HepG2 (cell line): ENCODE measurements around the gene CYP4A22. TPM values are rescaled to one million over a fixed set of nuclear protein-coding genes. Genes with fewer than 3 reads are reported as not detected.

Experiments
- ATAC-seq: fragments of 200-7000 bp; cut with Tn5 transposase; 3 replicates; pipeline ENCODE4 v1.9.1; 2020; ENCODE audit warnings: mild to moderate bottlenecking, moderate library complexity
- BruUV-seq: library from RNA; stranded (reverse); fragments of 400-500 nt; replicated peaks from 2 replicates; lab custom pipeline; 2021; lab: Mats Ljungman, UMichigan
- CTCF ChIA-PET: fragments of 300-600 bp; formaldehyde crosslinking; extraction: SDS; loops from one replicate; lab custom pipeline; 2021; ENCODE audit warnings: low total read pairs, inconsistent platforms, low intra/inter-chr PET ratio; lab: Yijun Ruan, JAX
- POLR2A ChIA-PET: fragments of 350-600 bp; sonication (Branson Sonifier 250); formaldehyde crosslinking; loops from one replicate; lab custom pipeline; 2020; ENCODE audit warnings: antibody characterized with exemption, inconsistent platforms; lab: Yijun Ruan, JAX
- DNase-seq: peaks from one replicate; pipeline ENCODE4 v3.0.0-alpha.2; 2015; ENCODE audit warnings: low spot score
- FAIRE-seq: peaks from 3 replicates; lab custom pipeline; 2011; peaks lifted over from hg19 to GRCh38; lab: Jason Lieb, UNC
- H2AFZ ChIP-seq: one replicate; pipeline ENCODE4 v1.6.1; 2011; ENCODE audit warnings: low read length, inconsistent platforms
- H3K27ac ChIP-seq: fragments of 300-600 bp; 3 replicates; pipeline ENCODE4 v1.8.0; 2011; ENCODE audit warnings: mixed run types, mild to moderate bottlenecking, mixed read lengths, low read length, inconsistent platforms; ENCODE audit not compliant: insufficient read depth; ENCODE audit errors: extremely low read length
- H3K27me3 ChIP-seq, 2 experiments: fragments of 200-600 bp in 1 of 2; 2 replicates in 1 of 2; 3 replicates in 1 of 2; pipeline versions ENCODE4 v1.6.0 to v1.8.0; 2011; ENCODE audit warnings: low read length in 2 of 2, mild to moderate bottlenecking in 2 of 2, moderate library complexity in 2 of 2, inconsistent platforms in 1 of 2; ENCODE audit not compliant: insufficient read depth in 2 of 2, control insufficient read depth in 1 of 2
- H3K36me3 ChIP-seq, 2 experiments: fragments of 200-600 bp in 1 of 2; replicated peaks in 1 of 2; 2 replicates in 1 of 2; 3 replicates in 1 of 2; pipeline versions ENCODE4 v1.5.1 to v1.8.0; 2011; ENCODE audit warnings: low read length in 2 of 2, inconsistent platforms in 1 of 2; ENCODE audit not compliant: insufficient read depth in 2 of 2, control insufficient read depth in 1 of 2
- H3K4me1 ChIP-seq: 2 replicates; pipeline ENCODE4 v1.5.1; 2012; ENCODE audit warnings: low read length, inconsistent platforms; ENCODE audit not compliant: insufficient read depth
- H3K4me2 ChIP-seq: 2 replicates; pipeline ENCODE4 v1.6.0; 2011; ENCODE audit warnings: low read depth, low read length, inconsistent platforms
- H3K4me3 ChIP-seq, 3 experiments: fragments of 200-600 bp in 1 of 3; sonication (generic), shearing (Covaris generic) in 1 of 3; replicated peaks in 1 of 3; 2 replicates each; pipeline ENCODE4 v1.5.1; 2011 to 2016; ENCODE audit warnings: low read length in 3 of 3, inconsistent platforms in 2 of 3, low read depth in 2 of 3, mild to moderate bottlenecking in 2 of 3, control low read depth in 1 of 3, mixed read lengths in 1 of 3; ENCODE audit not compliant: insufficient read depth in 1 of 3
- H3K79me2 ChIP-seq: one replicate; pipeline ENCODE4 v1.6.1; 2011; ENCODE audit warnings: low read length, inconsistent platforms; ENCODE audit not compliant: insufficient read depth
- H3K9ac ChIP-seq: 2 replicates; pipeline ENCODE4 v1.6.0; 2011; ENCODE audit warnings: mild to moderate bottlenecking, low read depth, low read length, inconsistent platforms; ENCODE audit not compliant: insufficient read depth
- H3K9me3 ChIP-seq: 2 replicates; pipeline ENCODE4 v1.5.1; 2012; ENCODE audit warnings: mild to moderate bottlenecking, low read length
- H4K20me1 ChIP-seq: 2 replicates; pipeline ENCODE4 v1.6.0; 2011; ENCODE audit warnings: inconsistent platforms, mild to moderate bottlenecking, low read length, moderate library complexity; ENCODE audit not compliant: insufficient read depth
- ATF5 ChIP-seq: sonication (generic); formaldehyde crosslinking; IDR thresholded peaks from 2 replicates; pipeline ENCODE4 v1.4.0; 2020; ENCODE audit warnings: mild to moderate bottlenecking, low read depth, missing genetic modification reagents
- CBFB ChIP-seq: sonication (generic); formaldehyde crosslinking; IDR thresholded peaks from 2 replicates; pipeline ENCODE4 v1.4.0; 2020; ENCODE audit warnings: missing genetic modification reagents
- CBX2 ChIP-seq, 2 experiments: fragments of 200-600 bp in 1 of 2; sonication (generic); formaldehyde crosslinking in 1 of 2; IDR thresholded peaks; 2 replicates each; pipeline versions ENCODE4 v1.7.0 to v1.8.1; 2018 to 2022; ENCODE audit warnings: low read depth in 2 of 2, low read length in 1 of 2, mild to moderate bottlenecking in 1 of 2, missing genetic modification reagents in 1 of 2
- CCAR2 ChIP-seq: fragments of 200-400 bp; formaldehyde crosslinking; optimal IDR thresholded peaks from 2 replicates; pipeline ENCODE3; 2018; ENCODE audit warnings: low read depth, mild to moderate bottlenecking, low read length, moderate library complexity
- HOXD1 ChIP-seq: sonication (generic); formaldehyde crosslinking; IDR thresholded peaks from 2 replicates; pipeline ENCODE4 v1.5.0; 2020; ENCODE audit warnings: missing genetic modification reagents
- KAT8 ChIP-seq: IDR thresholded peaks from 2 replicates; pipeline ENCODE4 v1.6.1; 2016; ENCODE audit warnings: missing genetic modification reagents, missing compliant biosample characterization
- KMT2A ChIP-seq: sonication (generic); formaldehyde crosslinking; IDR thresholded peaks from 2 replicates; pipeline ENCODE4 v1.4.0; 2020; ENCODE audit warnings: missing genetic modification reagents
- PBX2 ChIP-seq: IDR thresholded peaks from 2 replicates; pipeline ENCODE4 v1.6.1; 2016; ENCODE audit warnings: control low read depth
- RFX3 ChIP-seq: IDR thresholded peaks from 2 replicates; pipeline ENCODE4 v1.6.1; 2016; ENCODE audit warnings: missing biosample characterization, missing genetic modification reagents
- ZFP41 ChIP-seq: sonication (generic); formaldehyde crosslinking; IDR thresholded peaks from 2 replicates; pipeline ENCODE4 v1.4.0; 2020; ENCODE audit warnings: mild to moderate bottlenecking, missing genetic modification reagents, borderline replicate concordance
- ZMYM3 ChIP-seq: sonication (generic); formaldehyde crosslinking; IDR thresholded peaks from 2 replicates; pipeline ENCODE4 v1.5.1; 2020; ENCODE audit warnings: mild to moderate bottlenecking, missing genetic modification reagents
- ZNF10 ChIP-seq: sonication (generic); formaldehyde crosslinking; IDR thresholded peaks from 2 replicates; pipeline ENCODE4 v1.4.0; 2020; ENCODE audit warnings: mild to moderate bottlenecking, low read depth, missing genetic modification reagents, borderline replicate concordance
- ZNF20 ChIP-seq: sonication (generic); formaldehyde crosslinking; IDR thresholded peaks from 2 replicates; pipeline ENCODE4 v1.4.0; 2020; ENCODE audit warnings: mild to moderate bottlenecking, moderate library complexity, missing genetic modification reagents
- ZNF790 ChIP-seq: sonication (generic); formaldehyde crosslinking; IDR thresholded peaks from 2 replicates; pipeline ENCODE4 v1.8.0; 2022; ENCODE audit warnings: missing genetic modification reagents, mild to moderate bottlenecking, borderline replicate concordance
- WGBS: methylation state at CpG from one replicate; pipeline ENCODE4 v1.1.6; 2017; ENCODE audit warnings: low lambda C conversion rate; 5-methylcytosine and 5-hydroxymethylcytosine counted together
- in situ Hi-C: cut with HindIII; loops from 2 replicates; pipeline ENCODE4 v1.10.0; 2017; ENCODE audit warnings: low pct_unique_long_range_greater_than_20kb; ENCODE audit not compliant: extremely low pct_ligation_motif_present
- intact Hi-C: fragments of 100-400 bp; cut with micrococcal nuclease; formaldehyde crosslinking; loops from one replicate; pipeline ENCODE4 v1.10.0; 2022; ENCODE audit not compliant: unreplicated experiment
- polyA plus RNA-seq, 8 experiments: library from polyadenylated mRNA; depleted of rRNA in 3 of 8; stranded (reverse) in 7 of 8; unstranded in 1 of 8; fragments of >200 nt; fragmentation: Illumina TruSeq in 4 of 8; extraction: Trizol in 4 of 8; gene quantifications; 2 replicates each; pipeline versions ENCODE4 v1.2.1 to v1.2.3, GENCODE V29; 2011 to 2016; ENCODE audit warnings: low read depth in 4 of 8, missing spikeins in 1 of 8, mixed read lengths in 1 of 8; ENCODE audit not compliant: insufficient read depth in 1 of 8
- total RNA-seq, 5 experiments: library from RNA; depleted of rRNA; stranded (reverse); fragments of >200 nt; fragmentation: Illumina TruSeq; extraction: Trizol; gene quantifications; 2 replicates each; pipeline ENCODE4 v1.2.3, GENCODE V29; 2016; ENCODE audit warnings: low read depth in 1 of 5
- TF ChIP-seq, protein P1 (sequence below): sonication (generic); formaldehyde crosslinking; IDR thresholded peaks from 2 replicates; pipeline ENCODE4; 2020; ENCODE audit warnings: missing genetic modification reagents, mild to moderate bottlenecking, borderline replicate concordance
- TF ChIP-seq, protein P2 (sequence below): sonication (generic); formaldehyde crosslinking; IDR thresholded peaks from 2 replicates; pipeline ENCODE4 v1.5.0; 2020; ENCODE audit warnings: missing genetic modification reagents

Gene CYP4A22
- total and polyA plus RNA-seq, 2 of the 13 experiments (the other 11 are each of a cell fraction or from before 2014, with no cell fraction given), result not detected

GRCh38 chr1:47179017-47179987 is 42.1 kb downstream of the CYP4A22 start:
- H3K4me2 ChIP-seq, result peak overlapping the region; percentile 99
- H3K36me3 ChIP-seq, result no peaks in the 10 kb centered on the region
- H3K9me3 ChIP-seq, result no peaks in the 10 kb centered on the region
- H3K27me3 ChIP-seq, result no peaks in the 10 kb centered on the region; a peak in 1 of 5 replicates
- no peaks in the 10 kb centered on the region for H4K20me1 ChIP-seq
- ChIA-PET POLR2A (interaction anchor here (0.6 to 7.5 kb wide), 10 partner anchors 11 to 258 kb away, joined by 3 to 168 read pairs (median 6); partner anchors contain the start of genes CMPK1, FOXD2, PDZK1IP1 and STIL), CTCF (interaction anchor here (0.6 to 3.1 kb wide), 3 partner anchors 14 to 106 kb away, joined by 3 to 46 read pairs (median 10); no protein-coding TSS in a partner anchor)
- H2AFZ ChIP-seq, result peak overlapping the region; percentile 80
- peak overlapping the region; percentile 53 to 76 (median 65) for H3K4me3 ChIP-seq
- FAIRE-seq (peak; percentile 76), ATAC-seq (peak; percentile 68), DNase-seq (peak; percentile 89)
- WGBS, result 7% methylated on average over 30 of the region's 30 CpGs
- no TSS peak for BruUV-seq
- H3K9ac ChIP-seq, result peak overlapping the region; percentile 64
- intact Hi-C loops, result loop anchor here (1.0 kb wide), 2 partner anchors 84 to 245 kb away; no protein-coding TSS in a partner anchor
- no peaks in the 10 kb centered on the region for H3K79me2 ChIP-seq
- peaks cover 79% of the 10 kb centered on the region for H3K4me1 ChIP-seq
- in situ Hi-C loops, result loop anchor here (25.0 kb wide), 1 partner anchor 533 kb away; no protein-coding TSS in a partner anchor
- H3K27ac ChIP-seq, result peak overlapping the region; percentile 16
- no peak for TF ChIP-seq CBX2 (IDR thresholded peaks at IDR 0.05; ENCODE audit: low read depth, low read length)
- TF ChIP-seq CBX2 (CRISPR knock-in tag; IDR thresholded peaks at IDR 0.05; ENCODE audit: low read depth), result no peak
- TF ChIP-seq KMT2A (CRISPR knock-in tag), result 0 out of 2 replicates have a peak, but pooled peaks have one; percentile 28
- no peak for TF ChIP-seq ATF5 (CRISPR knock-in tag)
- no peak for TF ChIP-seq ZNF790
- no peak for TF ChIP-seq RFX3 (CRISPR knock-in tag)
- TF ChIP-seq, protein P1, sequence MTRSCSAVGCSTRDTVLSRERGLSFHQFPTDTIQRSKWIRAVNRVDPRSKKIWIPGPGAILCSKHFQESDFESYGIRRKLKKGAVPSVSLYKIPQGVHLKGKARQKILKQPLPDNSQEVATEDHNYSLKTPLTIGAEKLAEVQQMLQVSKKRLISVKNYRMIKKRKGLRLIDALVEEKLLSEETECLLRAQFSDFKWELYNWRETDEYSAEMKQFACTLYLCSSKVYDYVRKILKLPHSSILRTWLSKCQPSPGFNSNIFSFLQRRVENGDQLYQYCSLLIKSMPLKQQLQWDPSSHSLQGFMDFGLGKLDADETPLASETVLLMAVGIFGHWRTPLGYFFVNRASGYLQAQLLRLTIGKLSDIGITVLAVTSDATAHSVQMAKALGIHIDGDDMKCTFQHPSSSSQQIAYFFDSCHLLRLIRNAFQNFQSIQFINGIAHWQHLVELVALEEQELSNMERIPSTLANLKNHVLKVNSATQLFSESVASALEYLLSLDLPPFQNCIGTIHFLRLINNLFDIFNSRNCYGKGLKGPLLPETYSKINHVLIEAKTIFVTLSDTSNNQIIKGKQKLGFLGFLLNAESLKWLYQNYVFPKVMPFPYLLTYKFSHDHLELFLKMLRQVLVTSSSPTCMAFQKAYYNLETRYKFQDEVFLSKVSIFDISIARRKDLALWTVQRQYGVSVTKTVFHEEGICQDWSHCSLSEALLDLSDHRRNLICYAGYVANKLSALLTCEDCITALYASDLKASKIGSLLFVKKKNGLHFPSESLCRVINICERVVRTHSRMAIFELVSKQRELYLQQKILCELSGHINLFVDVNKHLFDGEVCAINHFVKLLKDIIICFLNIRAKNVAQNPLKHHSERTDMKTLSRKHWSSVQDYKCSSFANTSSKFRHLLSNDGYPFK (CRISPR knock-in tag), result peak; percentile 74; the same call in 1 of the 2 replicates
- peak; percentile 20; the same call in 1 of the 2 replicates for TF ChIP-seq ZMYM3 (CRISPR knock-in tag)
- TF ChIP-seq ZFP41 (CRISPR knock-in tag), result peak; percentile 49; the same call in 1 of the 2 replicates
- TF ChIP-seq, protein P2, sequence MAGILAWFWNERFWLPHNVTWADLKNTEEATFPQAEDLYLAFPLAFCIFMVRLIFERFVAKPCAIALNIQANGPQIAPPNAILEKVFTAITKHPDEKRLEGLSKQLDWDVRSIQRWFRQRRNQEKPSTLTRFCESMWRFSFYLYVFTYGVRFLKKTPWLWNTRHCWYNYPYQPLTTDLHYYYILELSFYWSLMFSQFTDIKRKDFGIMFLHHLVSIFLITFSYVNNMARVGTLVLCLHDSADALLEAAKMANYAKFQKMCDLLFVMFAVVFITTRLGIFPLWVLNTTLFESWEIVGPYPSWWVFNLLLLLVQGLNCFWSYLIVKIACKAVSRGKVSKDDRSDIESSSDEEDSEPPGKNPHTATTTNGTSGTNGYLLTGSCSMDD (CRISPR knock-in tag), result no peak
- no peak for TF ChIP-seq ZNF10
- peak; percentile 95 for TF ChIP-seq KAT8 (CRISPR knock-in tag)
- no peak for TF ChIP-seq CCAR2
- TF ChIP-seq HOXD1 (CRISPR knock-in tag), result no peak
- no peak for TF ChIP-seq PBX2 (CRISPR knock-in tag)
- no peak for TF ChIP-seq ZNF20
- 0 out of 2 replicates have a peak, but pooled peaks have one; percentile 51 for TF ChIP-seq CBFB (CRISPR knock-in tag)
